A673 (cell line): ENCODE results near the gene P3R3URF. TPM values are rescaled to one million over a fixed set of nuclear protein-coding genes. Genes with fewer than 3 reads are reported as not detected.

Experiments
- BruUV-seq: library from RNA; stranded (reverse); fragments of 400-500 nt; replicated peaks from 2 replicates; lab custom pipeline; 2021; lab: Mats Ljungman, UMichigan
- CTCF ChIA-PET: fragments of 300-600 bp; sonication (Branson Sonifier 250); formaldehyde crosslinking; loops from one replicate; lab custom pipeline; 2022; ENCODE audit warnings: antibody characterized with exemption; lab: Charles Lee
- POLR2A ChIA-PET: fragments of 300-600 bp; sonication (Branson Sonifier 250); formaldehyde crosslinking; loops from one replicate; lab custom pipeline; 2022; ENCODE audit warnings: antibody characterized with exemption; ENCODE audit not compliant: low non-redundant PET; lab: Charles Lee
- DNase-seq: peaks from one replicate; pipeline ENCODE4 v3.0.0-alpha.2; 2015; ENCODE audit warnings: low spot score
- H3K27ac ChIP-seq: fragments of 200-600 bp; sonication (generic); 2 replicates; pipeline ENCODE4 v1.5.1; 2016; ENCODE audit warnings: mixed run types, low read depth, mild to moderate bottlenecking, mixed read lengths, antibody characterized with exemption, low read length; ENCODE audit not compliant: poor library complexity, severe bottlenecking
- H3K27me3 ChIP-seq: fragments of 200-600 bp; sonication (generic); replicated peaks from 2 replicates; pipeline ENCODE4 v1.6.1; 2017; ENCODE audit warnings: mixed run types, low read depth, mild to moderate bottlenecking, mixed read lengths, antibody characterized with exemption, low read length; ENCODE audit not compliant: insufficient read depth, poor library complexity
- H3K36me3 ChIP-seq: fragments of 200-600 bp; sonication (generic); 2 replicates; pipeline ENCODE4 v1.6.1; 2016; ENCODE audit warnings: mixed run types, mild to moderate bottlenecking, mixed read lengths, antibody characterized with exemption, low read length; ENCODE audit not compliant: insufficient read depth, poor library complexity, severe bottlenecking
- H3K4me1 ChIP-seq: fragments of 200-600 bp; sonication (generic); 2 replicates; pipeline ENCODE4 v1.6.1; 2017; ENCODE audit warnings: mixed run types, mild to moderate bottlenecking, mixed read lengths, antibody characterized with exemption, low read length; ENCODE audit not compliant: insufficient read depth, poor library complexity, severe bottlenecking
- H3K4me3 ChIP-seq: fragments of 200-600 bp; sonication (generic); 2 replicates; pipeline ENCODE4 v1.5.1; 2016; ENCODE audit warnings: low read depth, mixed run types, mild to moderate bottlenecking, mixed read lengths, low read length; ENCODE audit not compliant: poor library complexity, severe bottlenecking
- H3K9me3 ChIP-seq: fragments of 200-600 bp; sonication (generic); 2 replicates; pipeline ENCODE4 v1.6.1; 2016; ENCODE audit warnings: mixed run types, low read depth, mild to moderate bottlenecking, mixed read lengths, antibody characterized with exemption, low read length; ENCODE audit not compliant: poor library complexity, severe bottlenecking
- EZH2 ChIP-seq: fragments of 200-600 bp; sonication (generic); IDR thresholded peaks from 2 replicates; pipeline ENCODE4 v1.6.1; 2017; ENCODE audit warnings: borderline replicate concordance, low read depth, mild to moderate bottlenecking, mixed read lengths, antibody characterized with exemption, low read length; ENCODE audit not compliant: poor library complexity, severe bottlenecking
- intact Hi-C: fragments of 100-400 bp; cut with micrococcal nuclease; formaldehyde crosslinking; loops from one replicate; pipeline ENCODE4 v1.10.0; 2022; ENCODE audit not compliant: unreplicated experiment
- total RNA-seq: library from RNA; stranded (reverse); gene quantifications from 2 replicates; pipeline ENCODE4 v1.2.3, GENCODE V29; 2021
- TF ChIP-seq, protein P1 (sequence below): fragments of 300-800, 200-600 bp; sonication (generic); conservative IDR thresholded peaks from 2 replicates; pipeline ENCODE4 v1.5.1; 2017; ENCODE audit warnings: low read depth, mild to moderate bottlenecking, antibody characterized with exemption, low read length, moderate library complexity, mixed read lengths

The P3R3URF gene
- total RNA-seq, 1 experiment from 2014 or later: not detected

- H3K36me3 ChIP-seq: no peaks in the 10 kb centered on the region
- no peak overlapping the region for H3K4me3 ChIP-seq
- no peaks in the 10 kb centered on the region for H3K9me3 ChIP-seq
- intact Hi-C loops: no loop called here
- POLR2A ChIA-PET: no interaction called here
- BruUV-seq: no TSS peak
- H3K4me1 ChIP-seq: peaks cover 17% of the 10 kb centered on the region
- CTCF ChIA-PET: no interaction called here
- no peaks in the 10 kb centered on the region for H3K27me3 ChIP-seq
- DNase-seq: no peak
- no peak overlapping the region for H3K27ac ChIP-seq
- TF ChIP-seq, protein P1, sequence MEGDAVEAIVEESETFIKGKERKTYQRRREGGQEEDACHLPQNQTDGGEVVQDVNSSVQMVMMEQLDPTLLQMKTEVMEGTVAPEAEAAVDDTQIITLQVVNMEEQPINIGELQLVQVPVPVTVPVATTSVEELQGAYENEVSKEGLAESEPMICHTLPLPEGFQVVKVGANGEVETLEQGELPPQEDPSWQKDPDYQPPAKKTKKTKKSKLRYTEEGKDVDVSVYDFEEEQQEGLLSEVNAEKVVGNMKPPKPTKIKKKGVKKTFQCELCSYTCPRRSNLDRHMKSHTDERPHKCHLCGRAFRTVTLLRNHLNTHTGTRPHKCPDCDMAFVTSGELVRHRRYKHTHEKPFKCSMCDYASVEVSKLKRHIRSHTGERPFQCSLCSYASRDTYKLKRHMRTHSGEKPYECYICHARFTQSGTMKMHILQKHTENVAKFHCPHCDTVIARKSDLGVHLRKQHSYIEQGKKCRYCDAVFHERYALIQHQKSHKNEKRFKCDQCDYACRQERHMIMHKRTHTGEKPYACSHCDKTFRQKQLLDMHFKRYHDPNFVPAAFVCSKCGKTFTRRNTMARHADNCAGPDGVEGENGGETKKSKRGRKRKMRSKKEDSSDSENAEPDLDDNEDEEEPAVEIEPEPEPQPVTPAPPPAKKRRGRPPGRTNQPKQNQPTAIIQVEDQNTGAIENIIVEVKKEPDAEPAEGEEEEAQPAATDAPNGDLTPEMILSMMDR: no peak
- no peak for TF ChIP-seq EZH2
Measured at GRCh38 chr1:46171871-46172270, 4.4 kb downstream of the P3R3URF start.

- intact Hi-C loops: no loop called here
- POLR2A ChIA-PET: no interaction called here
- no peaks in the 10 kb centered on the region for H3K36me3 ChIP-seq
- no peak for DNase-seq
- TF ChIP-seq, protein P1: no peak
- TF ChIP-seq EZH2: no peak
- H3K27ac ChIP-seq: no peak overlapping the region
- no peak overlapping the region for H3K4me3 ChIP-seq
- BruUV-seq: no TSS peak
- no peaks in the 10 kb centered on the region for H3K27me3 ChIP-seq
- CTCF ChIA-PET: no interaction called here
- H3K4me1 ChIP-seq: peaks cover 17% of the 10 kb centered on the region
- H3K9me3 ChIP-seq: no peaks in the 10 kb centered on the region
Measured at GRCh38 chr1:46171351-46171750, 4.9 kb downstream of the P3R3URF start.

GRCh38 chr1:46169811-46170454 lies 6.4 kb downstream of the P3R3URF start:
- DNase-seq: no peak
- Histone ChIP-seq H3K27me3 (no peaks in the 10 kb centered on the region), H3K4me3 (no peak overlapping the region), H3K27ac (no peak overlapping the region), H3K9me3 (no peaks in the 10 kb centered on the region), H3K4me1 (peaks cover 17% of the 10 kb centered on the region), H3K36me3 (no peaks in the 10 kb centered on the region)
- ChIA-PET CTCF (no interaction called here), POLR2A (no interaction called here)
- no peak for TF ChIP-seq EZH2
- TF ChIP-seq, protein P1: no peak
- intact Hi-C loops: no loop called here
- no TSS peak for BruUV-seq
